ENCODE data around the gene TRUB1.
A peak's percentile ranks its signal among the peaks of the same experiment; 100 is the strongest.
"Not testable (repeated sequence)": the region's sequence is repeated elsewhere in the genome, so short reads cannot be mapped to it uniquely, and the experiment has no call there.

Gene TRUB1

DNA sequence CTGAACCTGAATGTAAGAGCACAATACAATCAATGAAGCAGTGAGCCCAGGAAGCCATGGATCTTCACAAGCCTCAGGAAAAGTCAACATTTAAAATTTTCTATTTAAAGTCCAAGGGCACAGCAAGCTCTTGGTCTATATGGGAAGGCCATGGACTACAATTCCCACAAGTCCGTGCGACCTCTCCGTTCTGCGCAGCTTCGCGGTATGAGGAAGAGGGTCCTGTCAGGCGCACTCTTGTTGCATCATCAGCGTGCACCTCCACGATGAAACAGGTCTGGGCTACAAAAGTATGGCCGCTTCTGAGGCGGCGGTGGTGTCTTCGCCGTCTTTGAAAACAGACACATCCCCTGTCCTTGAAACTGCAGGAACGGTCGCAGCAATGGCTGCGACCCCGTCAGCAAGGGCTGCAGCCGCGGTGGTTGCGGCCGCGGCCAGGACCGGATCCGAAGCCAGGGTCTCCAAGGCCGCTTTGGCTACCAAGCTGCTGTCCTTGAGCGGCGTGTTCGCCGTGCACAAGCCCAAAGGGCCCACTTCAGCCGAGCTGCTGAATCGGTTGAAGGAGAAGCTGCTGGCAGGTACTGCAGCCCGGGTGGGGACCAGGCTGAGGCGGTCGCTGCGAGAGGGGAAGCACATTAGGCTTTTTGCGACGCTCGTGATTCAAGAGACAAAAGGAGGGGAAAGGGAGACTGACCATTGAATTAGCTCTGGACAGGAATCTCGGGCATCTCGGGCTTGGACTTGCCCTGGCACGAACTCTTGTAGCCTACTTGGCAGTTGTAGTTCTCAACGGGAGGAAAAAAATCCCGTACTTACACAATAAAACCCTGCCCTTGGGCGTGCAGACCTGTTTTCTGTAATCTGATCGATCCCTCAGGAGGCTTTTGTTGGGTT, at the start of gene TRUB1:
Gene TRUB1, plus strand, starts transcription at position 234 of the 894 bp plus-strand sequence. Its CDS starts 59 bp downstream, at position 293.
- peak; percentile 96 for DNase-seq (ENCODE audit: low read depth)

DNA sequence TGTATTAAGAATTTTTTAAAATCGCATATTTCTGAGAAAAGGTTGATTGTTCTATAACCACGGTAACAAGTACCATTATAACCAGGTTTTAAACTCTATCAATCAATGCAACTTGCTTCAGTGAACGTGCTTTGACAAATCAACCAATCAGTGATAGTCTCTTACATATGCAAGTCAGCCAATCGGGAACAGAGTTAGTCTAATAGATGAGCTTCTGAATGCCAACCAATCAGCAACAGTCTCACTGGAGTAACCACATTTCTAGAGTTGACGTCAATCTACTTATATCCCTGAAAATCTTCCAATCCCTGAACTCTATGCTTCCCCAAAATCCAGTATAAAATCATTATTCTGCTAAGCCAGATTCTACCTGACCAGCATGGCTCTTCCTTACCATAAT, 44.7 kb upstream of the TRUB1 start:
- DNase-seq (ENCODE audit: low read depth) = no peak

DNA sequence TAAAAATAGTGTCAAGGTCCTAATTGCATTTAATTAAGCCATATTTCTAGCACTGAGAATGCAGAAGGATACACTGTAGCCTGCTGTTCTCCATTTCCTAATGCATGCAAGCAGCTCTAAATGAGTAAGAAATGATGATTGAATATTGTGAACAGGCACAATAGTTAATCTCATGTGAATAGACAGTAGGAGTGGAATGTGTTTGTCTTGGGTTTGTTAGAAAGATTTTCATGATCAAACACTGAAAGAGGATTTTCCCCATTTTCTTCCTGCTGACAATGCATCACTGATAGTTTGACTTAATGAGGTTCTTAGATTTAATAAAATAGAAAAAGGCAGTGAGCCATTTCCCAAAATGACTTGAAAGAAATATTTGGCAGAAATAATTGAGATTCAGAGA, 43.1 kb upstream of the TRUB1 start:
- DNase-seq (ENCODE audit: low read depth) = no peak

DNA sequence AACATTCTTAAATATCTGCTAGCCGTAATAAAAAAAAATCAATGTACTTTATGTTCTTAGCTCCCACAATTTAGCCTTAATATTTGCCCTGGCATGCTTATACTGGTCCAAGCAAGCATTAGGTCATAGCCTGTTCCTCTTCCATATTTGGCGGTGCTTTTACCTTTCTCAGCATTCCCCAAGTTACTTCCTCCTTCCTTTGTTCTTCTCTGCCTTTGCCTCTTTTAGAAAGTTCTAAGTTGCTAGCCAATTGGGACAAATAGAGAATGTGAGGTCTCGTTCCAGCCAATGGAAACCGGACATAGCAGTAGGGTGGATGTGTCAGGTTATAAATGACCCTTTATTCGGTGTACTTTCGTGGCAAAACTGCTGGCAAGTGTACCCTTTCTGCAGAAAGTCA, 41.0 kb upstream of the TRUB1 start:
- DNase-seq (ENCODE audit: low read depth) = not testable (repeated sequence)

DNA sequence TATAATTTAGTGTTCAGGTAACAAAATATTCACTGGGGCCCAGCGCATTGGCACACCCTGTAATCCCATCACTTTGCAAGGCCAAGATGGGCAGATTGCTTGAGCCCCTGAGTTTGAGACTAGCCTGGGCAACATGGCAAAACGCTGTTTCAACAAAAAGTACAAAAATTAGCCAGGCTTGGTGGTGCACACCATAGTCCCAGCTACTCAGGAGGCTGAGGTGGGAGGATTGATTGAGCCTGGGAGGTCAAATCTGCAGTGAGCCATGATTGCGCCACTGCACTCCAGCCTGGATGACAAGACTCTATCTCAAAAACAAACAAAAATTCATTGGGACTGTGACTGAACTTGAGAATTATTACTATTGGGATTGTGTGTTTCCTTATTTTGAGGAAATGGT, 40.4 kb upstream of the TRUB1 start:
- no peak for DNase-seq (ENCODE audit: low read depth)

DNA sequence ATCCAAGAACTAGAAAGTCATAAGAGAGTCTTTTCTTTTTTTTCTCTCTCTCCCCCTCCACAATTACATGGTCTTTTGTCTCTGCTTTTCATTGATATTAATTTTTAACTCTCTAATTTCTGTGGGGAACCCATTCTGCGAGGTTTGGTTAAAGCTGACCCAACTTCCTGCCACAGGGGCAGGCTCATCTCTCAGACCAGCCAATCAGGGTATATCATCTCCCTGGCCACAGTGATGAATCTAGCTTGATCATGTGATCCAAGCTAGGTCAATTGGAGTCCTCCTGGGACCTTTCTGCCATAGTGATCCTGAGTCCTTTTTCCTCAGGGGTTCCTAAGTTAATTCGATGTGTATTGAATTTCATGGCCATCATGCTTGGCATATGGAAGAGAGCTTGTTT, 38.0 kb upstream of the TRUB1 start:
- no peak for DNase-seq (ENCODE audit: low read depth)

DNA sequence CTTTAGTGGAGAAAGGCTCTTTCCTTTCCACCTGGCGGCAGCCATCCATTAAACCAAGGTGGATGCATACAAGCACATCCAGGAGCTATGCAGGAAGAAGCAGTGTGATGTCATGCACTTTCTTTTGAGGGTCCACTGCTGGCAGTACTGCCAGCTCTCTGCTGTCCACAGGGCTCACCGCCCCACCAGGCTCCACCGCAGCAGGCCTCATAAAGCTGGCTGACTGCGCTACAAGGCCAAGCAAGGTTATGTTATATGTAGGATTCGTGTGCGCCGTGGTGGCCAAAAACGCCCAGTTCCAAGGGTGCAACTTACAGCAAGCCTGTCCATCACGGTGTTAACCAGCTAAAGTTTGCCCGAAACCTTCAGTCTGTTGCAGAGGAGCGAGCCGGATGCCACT, 37.3 kb upstream of the TRUB1 start:
- DNase-seq (ENCODE audit: low read depth) = no peak

DNA sequence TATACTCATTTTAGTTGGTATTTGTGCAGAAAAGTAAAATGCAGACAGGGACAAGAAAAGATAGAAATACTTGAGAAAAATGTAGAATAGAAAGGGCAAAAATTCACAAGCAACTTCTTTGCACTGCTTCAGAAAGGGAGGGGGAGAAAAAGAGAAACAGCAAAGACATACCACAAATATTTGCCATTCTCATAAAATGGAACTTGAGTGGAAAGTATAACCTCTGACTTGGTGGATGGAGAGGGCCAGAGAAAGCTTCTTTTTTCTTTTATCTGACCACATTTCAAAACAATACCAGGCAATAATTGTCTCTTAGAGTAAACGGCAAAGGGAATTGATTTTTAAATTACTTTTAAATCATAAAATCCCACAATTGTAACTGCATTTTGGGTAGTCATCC, 35.8 kb upstream of the TRUB1 start:
- no peak for DNase-seq (ENCODE audit: low read depth)

DNA sequence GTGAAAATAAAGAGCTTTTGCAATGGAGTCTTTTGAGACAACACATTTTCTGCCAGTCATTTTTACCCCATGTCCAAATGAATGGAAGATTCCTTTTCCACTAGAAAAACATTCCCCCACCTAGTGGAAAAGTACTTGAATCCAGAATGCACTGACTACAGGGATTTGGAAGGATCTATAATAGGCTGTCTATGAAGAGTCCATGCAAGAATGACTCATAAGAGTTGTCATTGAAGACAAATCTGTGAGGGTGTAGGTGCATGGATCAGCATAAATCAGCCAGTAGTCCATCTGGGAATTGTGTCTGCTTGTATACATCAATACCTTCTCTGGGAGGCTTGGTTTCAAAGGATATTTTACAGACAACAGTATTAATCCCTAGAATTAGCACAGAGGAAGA, 32.5 kb upstream of the TRUB1 start:
- DNase-seq (ENCODE audit: low read depth) = peak; percentile 61

DNA sequence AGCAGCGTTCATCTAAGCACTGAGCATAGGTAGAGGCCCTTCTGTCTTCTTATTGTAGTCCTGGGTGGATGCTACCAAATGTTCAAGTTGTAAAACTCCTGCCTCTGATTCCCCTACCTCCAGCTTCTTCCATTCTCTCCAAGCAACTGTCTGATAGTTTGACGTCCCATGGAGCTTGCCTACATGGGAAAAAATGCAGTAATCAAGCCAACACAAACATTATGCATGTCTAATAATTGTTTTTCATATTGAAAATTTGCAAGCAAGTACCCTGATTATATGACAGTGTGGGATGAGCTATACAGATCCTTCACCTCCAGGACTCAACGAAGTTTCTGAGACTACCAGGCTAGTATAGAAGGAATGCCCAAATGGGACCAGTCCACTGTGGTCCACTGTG, 31.0 kb upstream of the TRUB1 start:
- no peak for DNase-seq (ENCODE audit: low read depth)

DNA sequence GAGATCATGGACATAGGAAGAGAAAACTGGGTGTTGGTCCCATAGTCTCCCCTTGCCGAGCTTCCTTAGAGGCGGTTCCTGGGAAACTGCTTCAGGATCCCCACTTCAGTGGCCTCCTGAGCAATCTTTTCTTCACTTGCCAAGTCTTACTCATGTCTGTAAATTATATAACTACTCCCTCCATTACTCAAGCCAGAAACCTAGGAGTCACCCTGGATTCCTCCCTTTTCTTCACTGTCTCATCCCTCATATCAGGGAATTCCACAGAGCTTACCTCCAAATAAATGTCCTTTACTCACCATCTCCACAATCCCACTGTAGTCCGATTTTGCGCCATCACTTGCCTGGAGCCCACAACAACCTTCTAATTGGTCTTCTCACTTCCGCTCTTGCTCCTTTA, 29.1 kb upstream of the TRUB1 start:
- DNase-seq (ENCODE audit: low read depth) = peak; percentile 82

DNA sequence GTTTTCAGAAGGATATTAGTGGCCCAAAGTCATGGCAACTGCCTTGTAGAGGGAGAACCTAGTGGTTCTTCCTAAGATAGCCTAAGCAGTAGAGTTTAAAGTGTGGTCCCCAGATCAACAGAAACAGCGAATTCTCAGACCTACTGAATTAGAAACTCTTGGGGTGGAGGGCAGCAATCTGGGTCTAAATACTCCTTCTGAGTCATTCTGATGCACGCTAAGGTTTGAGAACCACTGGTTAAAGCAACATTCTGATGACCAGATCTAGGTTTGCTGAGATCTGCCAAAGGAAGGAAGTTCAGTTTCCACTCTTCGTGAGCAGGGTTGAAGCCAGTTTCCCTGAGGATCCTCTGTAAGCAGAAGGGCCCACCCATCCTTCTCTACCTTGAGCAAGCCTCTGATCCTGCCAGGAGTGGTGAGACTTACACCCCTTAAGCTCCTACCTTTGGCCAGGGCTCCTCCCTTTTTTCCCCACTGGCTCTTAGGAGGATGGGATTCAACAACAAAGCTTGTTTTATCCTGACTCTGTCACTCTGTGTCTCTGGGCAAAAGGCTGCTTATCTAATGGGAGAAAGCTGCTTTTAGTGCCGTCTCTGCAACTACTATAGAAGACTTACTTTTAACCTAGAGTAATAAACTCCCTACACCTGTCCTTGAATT, 26.8 kb upstream of the TRUB1 start:
- DNase-seq (ENCODE audit: low read depth) = no peak

DNA sequence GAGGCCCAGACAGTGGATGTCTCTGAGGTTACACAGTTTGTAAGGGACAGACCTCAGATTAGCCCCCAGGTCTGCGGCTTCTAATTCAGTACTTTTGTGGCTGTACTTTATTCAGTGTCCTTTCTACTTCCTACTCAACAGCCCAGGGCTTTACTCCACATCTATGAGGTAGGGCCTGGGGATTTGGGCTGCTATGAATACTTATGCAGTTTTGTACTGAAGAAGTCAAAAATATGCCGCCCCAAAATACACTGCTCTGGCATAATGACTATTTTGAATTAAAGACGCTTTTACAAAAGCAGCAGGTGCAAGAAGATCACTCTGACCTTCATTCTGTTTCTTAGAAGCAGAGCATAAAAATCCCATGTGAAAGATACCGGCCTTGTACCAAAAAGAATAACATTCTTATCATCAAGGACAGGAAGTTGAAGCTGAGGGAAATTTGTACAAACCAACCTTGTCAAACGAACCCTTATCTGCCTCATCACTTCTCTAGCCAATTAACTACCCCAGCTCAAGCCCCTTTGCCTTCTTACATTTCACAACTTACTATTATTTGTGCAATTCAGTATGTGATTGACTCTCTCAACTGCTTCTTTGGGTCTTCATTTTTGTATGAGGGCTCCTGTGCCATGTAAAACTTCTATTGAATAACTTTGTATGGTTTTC, 26.1 kb upstream of the TRUB1 start:
- DNase-seq (ENCODE audit: low read depth) = peak; percentile 56

DNA sequence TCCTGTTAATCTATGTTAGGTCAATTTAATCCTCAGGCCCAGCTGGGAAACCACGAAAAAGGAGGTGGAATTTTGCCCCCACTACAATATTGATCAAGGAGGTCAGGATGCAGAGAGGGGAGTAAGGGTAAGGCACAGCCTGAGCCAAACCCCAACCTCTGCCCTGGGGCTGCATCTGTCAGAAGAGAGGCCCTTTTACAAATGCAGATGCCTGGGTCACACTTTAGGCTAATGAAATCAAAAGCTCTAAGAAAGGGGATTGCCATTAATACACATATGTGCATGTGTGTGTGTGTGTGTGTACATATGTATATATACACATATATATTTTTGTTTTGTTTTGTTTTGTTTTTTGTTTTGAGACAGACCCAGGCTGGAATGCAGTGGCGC, 25.5 kb upstream of the TRUB1 start:
- no peak for DNase-seq (ENCODE audit: low read depth)

DNA sequence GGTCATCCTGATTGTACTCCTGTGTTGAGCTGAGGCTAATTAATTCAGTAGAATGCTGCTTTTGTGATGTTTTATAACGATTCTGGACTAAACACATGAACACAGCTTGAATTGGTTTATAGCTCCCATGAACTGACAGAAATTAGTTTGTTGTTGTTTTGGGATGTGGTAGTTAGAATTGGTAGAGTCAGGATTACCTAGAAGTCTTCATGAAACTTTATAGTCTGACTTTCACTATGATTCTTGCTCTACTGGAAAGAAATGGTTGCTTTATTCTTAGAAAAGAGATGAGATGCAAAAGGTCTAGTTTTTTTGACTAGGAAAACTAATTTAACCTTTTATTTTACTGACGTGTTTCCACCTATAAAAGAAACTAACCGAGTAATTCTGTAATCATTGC, 23.4 kb upstream of the TRUB1 start:
- DNase-seq (ENCODE audit: low read depth) = no peak

DNA sequence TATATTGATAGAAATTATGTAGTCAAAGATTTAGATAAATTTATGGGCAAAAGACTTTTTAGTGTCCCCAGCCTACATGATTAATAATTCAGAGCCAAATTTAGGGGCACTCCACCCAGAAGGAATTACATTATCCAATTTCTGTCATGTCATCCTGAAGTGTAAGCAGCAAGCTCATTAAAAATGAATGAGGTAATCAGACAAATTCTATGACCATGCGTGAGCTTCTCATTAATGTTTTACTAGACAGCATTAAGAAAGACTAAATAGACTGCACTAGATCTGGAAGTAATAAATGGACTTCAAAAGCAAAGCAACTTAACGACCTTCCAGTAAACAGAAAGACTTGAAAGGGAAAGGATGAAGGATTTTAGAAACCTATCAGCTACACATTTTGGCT, 22.7 kb upstream of the TRUB1 start:
- no peak for DNase-seq (ENCODE audit: low read depth)

DNA sequence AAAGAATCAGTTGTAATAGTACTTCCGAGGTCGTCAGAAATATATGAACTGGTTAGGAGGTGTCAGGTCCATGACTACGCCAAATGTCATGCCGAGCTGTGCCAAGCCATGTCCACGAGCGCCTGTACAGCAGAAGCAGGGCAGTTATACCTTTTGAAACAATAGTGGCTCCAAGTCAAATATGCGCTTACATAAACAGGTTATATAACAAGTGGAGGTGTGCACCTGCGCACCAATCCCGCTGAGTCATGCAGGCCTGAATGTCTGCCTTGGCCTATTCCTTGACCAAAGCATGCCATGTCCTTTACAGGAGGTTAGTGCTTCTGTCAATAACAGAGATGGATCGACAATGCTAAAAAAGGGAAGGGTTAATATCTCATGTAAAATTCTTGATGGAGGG, 21.3 kb upstream of the TRUB1 start:
- DNase-seq (ENCODE audit: low read depth) = no peak

DNA sequence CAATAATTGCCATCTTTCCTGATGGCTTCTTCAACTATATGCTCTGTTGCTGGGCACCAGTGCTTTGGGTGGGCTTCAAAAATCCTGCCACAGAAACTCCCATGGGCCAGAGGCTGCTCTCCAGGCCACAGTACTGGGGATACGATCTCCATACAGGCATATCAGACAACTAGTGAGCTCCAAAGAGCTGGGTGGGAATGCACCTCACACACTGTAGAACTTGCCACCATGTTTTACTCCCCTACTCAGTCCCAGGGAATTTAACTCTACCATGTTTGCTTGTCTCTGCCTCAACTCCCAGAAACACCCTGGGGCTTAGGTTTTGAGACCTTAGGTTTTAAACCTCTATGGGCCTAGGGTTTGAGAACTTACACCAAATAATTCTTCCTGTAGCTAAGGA, 20.5 kb upstream of the TRUB1 start:
- DNase-seq (ENCODE audit: low read depth) = no peak

DNA sequence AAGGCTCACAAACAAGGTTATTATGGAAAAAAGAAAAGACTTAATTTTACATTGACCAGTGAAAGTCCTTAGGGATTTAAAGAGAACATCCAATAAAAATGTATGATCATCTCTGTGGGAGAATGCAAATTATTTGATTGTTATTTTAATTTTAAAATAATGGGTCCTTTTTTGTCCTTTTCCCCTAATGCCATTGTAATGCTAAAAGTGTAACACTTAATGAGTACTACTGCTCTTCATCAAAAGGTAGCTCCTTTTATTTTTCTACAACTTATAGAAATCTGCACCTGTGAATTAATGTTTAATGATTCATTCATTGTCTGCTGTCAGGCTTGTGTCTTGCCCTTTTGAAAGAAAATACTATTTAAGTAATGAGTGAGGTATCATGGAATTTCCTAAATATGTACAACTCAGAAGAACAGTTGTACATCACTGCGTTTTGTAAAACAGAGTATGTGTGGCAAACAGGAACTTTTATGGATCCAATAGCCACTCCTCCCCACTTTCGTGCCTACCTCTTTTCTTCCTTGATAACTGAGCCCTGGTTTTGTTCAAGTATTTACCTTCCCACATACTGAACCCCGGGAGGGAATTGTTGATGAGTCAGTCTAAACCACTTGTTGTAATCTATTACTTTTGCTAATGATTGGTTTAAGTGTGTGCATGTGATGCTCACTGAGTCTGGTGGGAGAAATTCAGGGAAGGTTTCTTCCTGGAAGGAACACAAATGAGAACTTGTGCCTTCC, 19.9 kb upstream of the TRUB1 start:
- peak; percentile 78 for DNase-seq (ENCODE audit: low read depth)

DNA sequence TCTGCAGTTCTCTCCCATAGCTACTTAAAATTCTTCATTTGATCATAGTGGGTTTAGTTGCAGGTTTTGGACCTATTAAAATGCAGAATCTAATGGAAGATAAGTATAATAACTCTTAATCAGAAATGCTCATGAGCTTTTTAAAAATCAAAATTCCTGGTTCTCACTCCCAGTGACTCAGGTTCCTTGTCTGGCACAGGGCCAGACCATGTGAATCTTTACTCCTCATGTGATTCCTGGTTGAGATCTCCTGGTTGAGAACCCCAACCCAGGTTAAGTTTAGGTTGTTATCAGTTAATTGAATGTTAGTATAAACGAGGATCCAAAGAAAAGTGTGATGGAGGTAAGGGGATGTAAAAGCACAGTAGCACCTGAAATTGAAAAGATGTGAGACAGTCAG, 17.5 kb upstream of the TRUB1 start:
- no peak for DNase-seq (ENCODE audit: low read depth)

DNA sequence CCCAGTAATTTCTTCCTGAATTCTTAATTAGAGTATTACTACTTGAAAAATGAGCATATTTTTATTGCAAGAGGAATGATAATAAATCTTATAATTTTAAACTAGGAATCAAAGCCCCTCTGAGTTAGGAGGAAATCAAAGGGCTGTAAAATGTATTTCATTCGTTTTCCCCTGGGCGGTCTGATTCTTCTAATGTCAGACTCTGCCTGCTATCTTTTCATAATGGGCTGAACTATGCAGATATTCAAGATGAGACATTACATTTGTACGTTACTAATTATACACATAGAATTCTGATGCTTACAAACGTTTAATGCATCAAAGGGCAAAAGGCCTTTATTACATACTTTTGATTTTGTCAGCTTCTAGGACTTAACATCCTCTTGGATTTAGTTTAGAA, 16.0 kb upstream of the TRUB1 start:
- DNase-seq (ENCODE audit: low read depth) = no peak

DNA sequence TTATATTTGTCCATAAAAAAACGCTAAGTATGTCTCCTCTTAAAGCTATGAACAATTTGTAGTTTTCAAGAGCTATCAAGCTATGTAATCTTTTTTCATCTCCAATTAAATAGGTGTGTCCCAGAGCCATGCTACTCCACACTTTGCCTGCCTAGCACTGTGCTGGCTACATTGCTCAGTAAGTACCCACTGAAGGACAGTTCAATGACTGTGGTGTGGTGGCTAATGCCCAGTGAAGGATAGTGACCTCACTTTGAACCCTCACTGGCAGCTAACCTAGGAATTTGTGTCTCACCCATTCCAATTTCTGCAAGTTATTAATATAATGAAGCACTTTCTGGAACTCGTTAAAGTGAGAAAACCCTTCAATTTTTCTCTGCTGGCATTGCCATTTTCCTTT, 14.4 kb upstream of the TRUB1 start:
- no peak for DNase-seq (ENCODE audit: low read depth)
